GM18873 (cell line): ENCODE results near the gene ZNF554.
"Not testable (repeated sequence)": the region's sequence is repeated elsewhere in the genome, so short reads cannot be mapped to it uniquely, and the experiment has no call there.

Source experiments
- ATAC-seq: cut with Tn5 transposase; IDR thresholded peaks from one replicate; pipeline ENCODE4 v1.9.1; 2021; ENCODE audit warnings: mild to moderate bottlenecking, moderate library complexity, moderate number of reproducible peaks; ENCODE audit not compliant: unreplicated experiment, low FRiP score

The ZNF554 gene

GRCh38 chr19:2790557-2791271, 29.0 kb upstream of the ZNF554 start:
- no peak for ATAC-seq

- no peak for ATAC-seq
Observed at GRCh38 chr19:2791440-2791839, 28.2 kb upstream of the ZNF554 start.

- no peak for ATAC-seq
Observed at GRCh38 chr19:2791876-2792275, 27.8 kb upstream of the ZNF554 start.

- not testable (repeated sequence) for ATAC-seq
Observed at GRCh38 chr19:2792666-2793065, 27.0 kb upstream of the ZNF554 start.

- ATAC-seq: no peak
Observed at GRCh38 chr19:2793126-2793525, 26.5 kb upstream of the ZNF554 start.

- no peak for ATAC-seq
Observed at GRCh38 chr19:2793577-2793976, 26.1 kb upstream of the ZNF554 start.

- ATAC-seq: no peak
Observed at GRCh38 chr19:2795827-2796658, 23.6 kb upstream of the ZNF554 start.

- ATAC-seq: no peak
Observed at GRCh38 chr19:2796659-2797266, 22.9 kb upstream of the ZNF554 start.

- no peak for ATAC-seq
Observed at GRCh38 chr19:2797280-2797679, 22.4 kb upstream of the ZNF554 start.

GRCh38 chr19:2798158-2798685, 21.4 kb upstream of the ZNF554 start:
- ATAC-seq: no peak

GRCh38 chr19:2798733-2799132, 20.9 kb upstream of the ZNF554 start:
- ATAC-seq: no peak

GRCh38 chr19:2799273-2800020, 20.2 kb upstream of the ZNF554 start:
- ATAC-seq: no peak

- ATAC-seq: no peak
Observed at GRCh38 chr19:2800506-2800905, 19.2 kb upstream of the ZNF554 start.

GRCh38 chr19:2802826-2803225, 16.8 kb upstream of the ZNF554 start:
- no peak for ATAC-seq

- ATAC-seq: no peak
Observed at GRCh38 chr19:2803486-2804155, 16.0 kb upstream of the ZNF554 start.

GRCh38 chr19:2804156-2805004, 15.3 kb upstream of the ZNF554 start:
- no peak for ATAC-seq

GRCh38 chr19:2805261-2805900, 14.3 kb upstream of the ZNF554 start:
- ATAC-seq: no peak

GRCh38 chr19:2805991-2806649, 13.5 kb upstream of the ZNF554 start:
- ATAC-seq: no peak
